Measurements from ENCODE around the gene COMTD1.

The COMTD1 gene

GRCh38 chr10:75246506-75246905, 10.7 kb upstream of the COMTD1 start:
- TF ChIP-seq CTCF (IDR thresholded peaks at IDR 0.05; ENCODE audit: low read depth, low read length, missing control alignments): no peak
- no peak for DNase-seq (ENCODE audit: low read depth)
- H3K4me3 ChIP-seq (ENCODE audit: low read depth, low read length): no peak overlapping the region
- in situ Hi-C loops (cut with HindIII; ENCODE audit: low sequenced_read_pairs): no loop called here

GRCh38 chr10:75245354-75246250, 9.8 kb upstream of the COMTD1 start:
- in situ Hi-C loops (cut with HindIII; ENCODE audit: low sequenced_read_pairs): no loop called here
- no peak for TF ChIP-seq CTCF (IDR thresholded peaks at IDR 0.05; ENCODE audit: low read depth, low read length, missing control alignments)
- H3K4me3 ChIP-seq (ENCODE audit: low read depth, low read length): no peak overlapping the region
- DNase-seq (ENCODE audit: low read depth): no peak

DNA sequence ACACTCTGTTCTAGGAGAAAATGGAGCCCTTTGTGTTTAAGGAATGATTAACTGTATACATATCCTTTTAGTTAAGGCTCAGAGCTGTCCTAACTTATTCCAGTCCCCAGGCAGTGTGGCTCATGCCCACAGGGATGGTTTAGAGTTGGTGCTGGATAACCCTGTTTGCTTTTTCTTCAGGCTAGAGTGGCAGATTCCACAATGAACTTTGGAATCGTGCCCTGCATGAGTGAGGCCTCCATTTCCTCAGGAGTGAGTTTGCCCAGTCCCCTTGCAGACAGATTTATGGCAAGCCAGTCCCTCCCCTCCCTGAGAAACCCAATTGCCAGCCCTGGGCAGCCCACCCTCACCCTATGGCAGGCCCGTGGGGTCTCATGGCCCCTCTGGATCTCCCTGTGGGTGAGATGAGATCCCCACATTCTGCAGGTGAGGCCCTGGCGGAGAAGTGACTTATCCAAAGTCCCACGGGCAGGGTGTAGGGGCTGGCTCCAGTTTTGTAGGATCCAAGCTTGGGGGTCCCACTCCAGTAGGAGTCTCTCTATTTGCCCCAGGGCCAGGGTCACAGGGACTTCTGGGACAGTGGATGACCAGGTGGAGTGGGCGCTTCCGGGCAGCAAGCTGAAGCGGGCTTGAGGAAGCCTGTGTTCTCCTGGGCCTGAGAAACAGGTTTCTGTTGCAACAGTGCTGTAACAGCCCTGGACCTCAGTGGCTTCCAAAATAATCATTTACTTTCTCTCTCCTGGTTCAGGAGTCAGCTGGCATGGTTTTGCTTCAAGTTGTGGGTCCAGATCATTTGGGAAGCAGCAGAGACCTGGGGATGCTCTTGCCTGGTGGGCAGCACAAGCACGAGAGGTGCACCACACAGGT, 9.0 kb upstream of the COMTD1 start:
- DNase-seq (ENCODE audit: low read depth): no peak
- in situ Hi-C loops (cut with HindIII; ENCODE audit: low sequenced_read_pairs): no loop called here
- no peak for TF ChIP-seq CTCF (IDR thresholded peaks at IDR 0.05; ENCODE audit: low read depth, low read length, missing control alignments)
- no peak overlapping the region for H3K4me3 ChIP-seq (ENCODE audit: low read depth, low read length)

- no peak overlapping the region for H3K4me3 ChIP-seq (ENCODE audit: low read depth, low read length)
- TF ChIP-seq CTCF (IDR thresholded peaks at IDR 0.05; ENCODE audit: low read depth, low read length, missing control alignments): no peak
- in situ Hi-C loops (cut with HindIII; ENCODE audit: low sequenced_read_pairs): no loop called here
- DNase-seq (ENCODE audit: low read depth): no peak
Measured at GRCh38 chr10:75243426-75243825, 7.7 kb upstream of the COMTD1 start.

DNA sequence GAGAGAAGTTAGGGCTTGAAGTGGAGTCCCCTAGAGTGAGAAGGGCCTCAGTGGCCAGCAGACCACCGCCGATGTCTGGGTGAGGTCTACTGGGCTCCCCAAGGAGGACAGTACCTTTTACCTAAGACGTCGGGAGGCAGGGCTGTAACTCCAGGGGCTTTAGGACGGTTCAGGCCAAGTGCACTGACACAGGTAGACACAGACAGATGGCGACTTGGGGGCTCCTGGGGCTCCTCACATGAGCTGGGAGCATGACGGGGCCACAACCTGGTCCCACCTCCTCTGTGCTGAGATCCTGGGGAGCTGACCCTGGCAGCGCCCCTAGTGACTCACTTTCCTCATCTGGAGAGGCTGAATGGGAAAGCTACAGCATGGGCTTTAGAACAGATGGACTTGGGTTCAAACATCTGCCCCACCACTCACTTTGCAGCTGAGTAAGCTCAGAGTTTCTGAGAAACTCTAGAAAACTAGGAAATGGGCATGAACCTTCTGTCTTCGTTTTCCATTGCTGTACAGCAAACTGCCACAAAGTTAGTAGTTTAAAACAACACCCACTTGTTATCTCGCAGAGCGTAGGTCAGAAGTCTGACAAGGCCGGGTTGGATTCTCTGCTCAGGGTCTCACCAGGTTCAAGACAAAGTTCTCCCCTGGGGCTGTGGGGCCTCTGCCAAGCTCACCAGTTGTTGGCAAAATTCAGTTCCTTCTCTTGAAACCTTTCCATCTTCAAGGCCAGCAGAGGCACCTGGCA, 4.7 kb upstream of the COMTD1 start:
- in situ Hi-C loops (cut with HindIII; ENCODE audit: low sequenced_read_pairs): no loop called here
- DNase-seq (ENCODE audit: low read depth): no peak
- H3K4me3 ChIP-seq (ENCODE audit: low read depth, low read length): no peak overlapping the region
- no peak for TF ChIP-seq CTCF (IDR thresholded peaks at IDR 0.05; ENCODE audit: low read depth, low read length, missing control alignments)
